Adipocyte (in vitro differentiated cells): ENCODE measurements around the gene CEP170.
"Not testable (repeated sequence)": the region's sequence is repeated elsewhere in the genome, so short reads cannot be mapped to it uniquely, and the experiment has no call there.

Experiments used
- DNase-seq: peaks from one replicate; pipeline ENCODE4 v3.0.0-alpha.2; 2015; ENCODE audit warnings: low read depth
- H3K27me3 ChIP-seq: replicated peaks from 2 replicates; pipeline ENCODE4 v1.7.0; 2013; ENCODE audit warnings: mild to moderate bottlenecking, low read length, moderate library complexity; ENCODE audit not compliant: control insufficient read depth, insufficient read depth
- H3K36me3 ChIP-seq: 2 replicates; pipeline ENCODE4 v1.7.0; 2013; ENCODE audit warnings: low read length, mild to moderate bottlenecking, moderate library complexity; ENCODE audit not compliant: control insufficient read depth, insufficient read depth, severe bottlenecking
- H3K4me1 ChIP-seq: 2 replicates; pipeline ENCODE4 v1.7.0; 2013; ENCODE audit warnings: mild to moderate bottlenecking, low read length, moderate library complexity; ENCODE audit not compliant: control insufficient read depth, insufficient read depth
- H3K4me3 ChIP-seq: 2 replicates; pipeline ENCODE4 v1.7.0; 2013; ENCODE audit warnings: mild to moderate bottlenecking, low read length, moderate library complexity
- H3K9ac ChIP-seq: 2 replicates; pipeline ENCODE4 v1.7.0; 2013; ENCODE audit warnings: mild to moderate bottlenecking, low read length, moderate library complexity
- H3K9me3 ChIP-seq: 2 replicates; pipeline ENCODE4 v1.7.0; 2013; ENCODE audit warnings: mild to moderate bottlenecking, low read length, moderate library complexity; ENCODE audit not compliant: control insufficient read depth

The CEP170 gene

DNA sequence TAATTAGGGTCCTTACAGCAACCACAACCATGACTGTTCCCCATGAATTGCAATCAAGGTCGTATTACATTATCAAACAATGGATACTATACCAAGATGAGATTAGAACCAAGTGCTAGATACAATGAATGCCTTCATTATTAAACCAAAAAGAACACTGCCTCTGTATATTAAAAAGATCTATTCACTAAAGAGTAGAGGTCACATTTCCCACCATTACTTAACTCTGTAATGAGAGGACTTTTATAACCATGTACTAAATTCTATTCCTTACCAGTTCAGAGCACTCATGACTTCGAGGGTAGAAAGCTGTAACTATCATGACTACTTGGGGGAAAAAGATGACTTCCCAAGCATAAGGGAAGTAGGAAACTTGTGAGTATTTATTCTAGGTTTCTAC is 53.8 kb downstream of the CEP170 start:
- H3K9me3 ChIP-seq, H3K4me1 ChIP-seq, H3K9ac ChIP-seq, H3K4me3 ChIP-seq, H3K27me3 ChIP-seq, DNase-seq: not testable (repeated sequence)
- peaks cover 16% of the 10 kb centered on the region for H3K36me3 ChIP-seq

DNA sequence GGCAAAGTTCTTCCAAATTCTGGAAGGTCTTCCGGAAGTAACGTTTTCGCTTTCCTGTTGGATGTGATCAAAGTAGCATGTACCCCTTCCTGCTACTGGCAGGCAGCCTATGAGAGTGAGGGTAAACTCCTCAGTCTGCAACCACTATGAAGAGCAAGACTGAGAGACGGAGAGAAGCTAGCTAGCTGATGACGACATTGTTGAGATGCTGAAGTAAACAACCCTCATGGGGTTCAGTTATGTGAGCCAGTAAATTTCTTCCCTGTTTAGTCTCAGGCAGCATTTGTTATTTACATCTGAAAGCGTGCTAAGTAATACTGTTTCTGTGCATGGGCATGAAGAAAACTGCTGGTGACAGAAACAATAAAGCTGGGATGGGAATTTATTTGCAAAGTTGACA is 57.6 kb downstream of the CEP170 start:
- H3K9ac ChIP-seq, H3K9me3 ChIP-seq, DNase-seq, H3K27me3 ChIP-seq, H3K4me1 ChIP-seq, H3K4me3 ChIP-seq: not testable (repeated sequence)
- H3K36me3 ChIP-seq, result peaks cover 18% of the 10 kb centered on the region

DNA sequence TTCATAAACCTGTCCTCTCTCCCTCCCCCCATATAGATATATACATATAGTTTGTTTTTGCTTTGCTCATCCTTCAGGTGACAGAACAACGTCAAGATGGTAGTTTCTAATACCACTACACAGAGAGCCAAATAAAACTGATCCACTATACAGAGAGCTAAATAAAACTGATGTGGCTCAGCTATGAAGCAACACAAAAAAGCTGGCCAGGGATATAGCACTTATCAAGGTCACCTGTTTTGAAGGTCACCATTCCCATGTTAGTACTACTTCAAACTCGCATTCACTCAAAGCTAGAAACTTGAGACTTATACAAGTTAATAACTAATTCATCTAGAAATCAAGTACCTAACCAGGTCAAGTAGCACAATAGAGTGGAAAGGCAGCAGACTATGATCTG is 61.8 kb downstream of the CEP170 start:
- H3K4me1 ChIP-seq, DNase-seq, H3K9me3 ChIP-seq, H3K4me3 ChIP-seq, H3K9ac ChIP-seq, H3K27me3 ChIP-seq: not testable (repeated sequence)
- peaks cover 37% of the 10 kb centered on the region for H3K36me3 ChIP-seq

DNA sequence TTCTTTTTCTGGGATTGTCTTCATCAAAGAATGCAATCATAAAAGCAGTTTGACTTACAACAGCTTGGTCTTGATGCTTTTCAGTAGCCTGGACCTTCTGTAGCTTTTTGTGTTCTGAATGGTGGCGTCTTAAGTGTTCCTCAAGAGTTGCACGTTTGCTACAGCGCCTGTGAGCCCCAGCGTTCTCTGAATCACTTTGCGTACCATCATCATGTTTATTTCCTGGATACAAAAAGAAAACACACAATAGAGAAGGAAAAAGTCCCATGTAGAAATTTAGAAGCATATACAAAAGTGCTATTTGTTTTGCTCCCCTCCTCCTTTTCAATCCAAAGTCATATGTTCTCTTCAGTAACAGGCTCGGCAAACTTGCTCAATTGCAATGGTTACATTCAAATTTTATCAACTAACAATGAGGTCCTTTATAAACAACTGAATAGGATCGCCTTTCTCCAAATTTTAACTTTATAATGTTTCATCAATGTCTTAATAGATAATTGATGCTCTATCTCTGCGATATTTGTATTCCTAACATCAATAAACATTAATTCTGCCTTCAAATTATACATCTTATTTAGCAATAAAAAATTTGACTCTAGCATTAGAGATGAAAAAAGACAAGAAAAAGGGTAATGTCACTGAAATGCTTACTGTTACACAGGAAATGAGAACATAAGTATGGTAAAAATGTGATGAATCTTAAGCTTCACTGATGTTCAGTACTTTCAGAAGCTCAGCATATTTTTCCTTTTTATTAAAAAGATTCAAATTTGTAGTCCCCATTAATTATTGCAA is 68.7 kb downstream of the CEP170 start:
- DNase-seq, H3K9me3 ChIP-seq, H3K9ac ChIP-seq, H3K27me3 ChIP-seq, H3K4me1 ChIP-seq, H3K4me3 ChIP-seq: not testable (repeated sequence)
- H3K36me3 ChIP-seq, result peaks cover 31% of the 10 kb centered on the region

DNA sequence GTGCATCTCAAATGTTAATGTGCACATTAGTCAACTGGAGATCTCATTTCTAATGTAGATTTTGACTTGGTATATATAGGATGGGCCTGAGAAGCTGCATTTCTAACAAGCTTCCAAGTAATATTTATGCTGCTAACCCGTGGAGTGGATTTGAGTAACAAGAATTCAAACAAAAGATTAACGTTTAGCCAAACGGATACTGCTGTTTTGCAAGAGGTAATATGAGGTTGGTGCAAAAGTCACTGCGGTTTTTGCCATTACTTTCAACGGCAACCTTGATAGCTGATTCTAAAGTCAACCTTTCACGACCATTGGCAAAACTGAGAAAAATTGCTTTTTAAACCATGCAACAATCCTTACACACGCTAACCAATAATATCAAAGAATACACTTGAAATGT is 70.3 kb downstream of the CEP170 start:
- DNase-seq, H3K4me3 ChIP-seq, H3K9me3 ChIP-seq, H3K4me1 ChIP-seq, H3K9ac ChIP-seq, H3K27me3 ChIP-seq: not testable (repeated sequence)
- peaks cover 18% of the 10 kb centered on the region for H3K36me3 ChIP-seq

- peaks cover 18% of the 10 kb centered on the region for H3K36me3 ChIP-seq
- H3K9me3 ChIP-seq, H3K4me3 ChIP-seq, H3K4me1 ChIP-seq, H3K9ac ChIP-seq, DNase-seq, H3K27me3 ChIP-seq: not testable (repeated sequence)
Observed at GRCh38 chr1:243183661-243184060, 71.4 kb downstream of the CEP170 start.

DNA sequence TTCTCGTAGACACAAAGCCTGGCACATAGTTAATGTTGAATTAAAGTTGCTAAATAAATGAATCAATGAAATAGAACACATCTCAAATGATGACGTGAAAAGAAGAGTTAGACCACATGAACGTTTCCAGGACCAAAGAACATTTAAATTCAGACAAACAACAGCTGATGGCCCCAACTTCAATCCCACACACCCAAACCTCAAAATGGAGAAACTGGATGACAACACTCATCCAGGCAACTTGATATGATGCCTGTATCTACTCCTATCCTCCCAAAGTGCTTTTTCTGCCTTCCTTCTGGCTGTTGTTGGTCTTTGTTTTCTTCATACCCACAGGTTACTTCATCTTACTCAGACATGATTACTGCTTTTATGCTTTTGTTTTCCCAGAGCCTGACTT is 71.9 kb downstream of the CEP170 start:
- H3K36me3 ChIP-seq, result peaks cover 15% of the 10 kb centered on the region
- not testable (repeated sequence) for H3K4me1 ChIP-seq, DNase-seq, H3K9ac ChIP-seq, H3K27me3 ChIP-seq, H3K4me3 ChIP-seq, H3K9me3 ChIP-seq

- Histone ChIP-seq H3K36me3 (peaks cover under 1% of the 10 kb centered on the region), H3K4me1 (no peaks in the 10 kb centered on the region), H3K9me3 (no peaks in the 10 kb centered on the region), H3K9ac (no peak overlapping the region), H3K4me3 (no peak overlapping the region), H3K27me3 (no peaks in the 10 kb centered on the region)
- peak; percentile 3 for DNase-seq
Observed at GRCh38 chr1:243179720-243180119, 75.4 kb downstream of the CEP170 start.

DNA sequence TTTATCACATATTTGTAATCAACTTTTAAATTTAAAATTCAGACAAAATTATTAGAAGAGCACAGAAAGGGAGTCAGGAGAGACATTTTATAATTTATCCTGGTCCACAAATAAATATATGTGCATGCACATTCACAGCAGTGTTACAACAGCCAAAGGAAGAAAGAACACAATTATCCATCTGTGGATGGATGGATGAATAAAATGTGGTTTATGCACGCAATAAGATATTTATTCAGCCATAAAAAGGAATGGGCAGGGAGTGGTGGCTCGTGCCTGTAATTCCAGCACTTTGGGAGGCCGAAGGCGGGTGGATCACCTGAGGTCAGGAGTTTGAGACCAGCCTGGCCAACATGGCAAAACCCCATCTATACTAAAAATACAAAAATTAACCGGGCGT is 77.3 kb downstream of the CEP170 start:
- not testable (repeated sequence) for DNase-seq, H3K4me1 ChIP-seq, H3K9me3 ChIP-seq, H3K27me3 ChIP-seq, H3K36me3 ChIP-seq, H3K9ac ChIP-seq, H3K4me3 ChIP-seq

- not testable (repeated sequence) for H3K36me3 ChIP-seq, H3K9me3 ChIP-seq, H3K4me3 ChIP-seq, H3K4me1 ChIP-seq, H3K27me3 ChIP-seq, H3K9ac ChIP-seq
- DNase-seq, result peak; percentile 73
Observed at GRCh38 chr1:243173758-243174369, 81.2 kb downstream of the CEP170 start.

- not testable (repeated sequence) for H3K9me3 ChIP-seq, H3K36me3 ChIP-seq, H3K27me3 ChIP-seq, DNase-seq, H3K4me3 ChIP-seq, H3K4me1 ChIP-seq, H3K9ac ChIP-seq
Observed at GRCh38 chr1:243164911-243165310, 90.2 kb downstream of the CEP170 start.

- H3K27me3 ChIP-seq, H3K9me3 ChIP-seq: not testable (repeated sequence)
- H3K36me3 ChIP-seq, result peaks cover 20% of the 10 kb centered on the region
Observed at GRCh38 chr1:243150906-243151305, 104.2 kb downstream of the CEP170 start.

More at GRCh38 chr1:243150906-243151305, 104.2 kb downstream of the CEP170 start:
- not testable (repeated sequence) for DNase-seq, H3K4me3 ChIP-seq, H3K9ac ChIP-seq, H3K4me1 ChIP-seq
